Renal cortical epithelial cell (primary cell): ENCODE data around the gene SIL1. TPM values are rescaled to one million over a fixed set of nuclear protein-coding genes. Genes with fewer than 3 reads are reported as not detected.
"Not testable (repeated sequence)": the region's sequence is repeated elsewhere in the genome, so short reads cannot be mapped to it uniquely, and the experiment has no call there.

ENCODE experiments used
- DNase-seq: peaks from one replicate; pipeline ENCODE4 v3.0.0-alpha.2; 2011; ENCODE audit warnings: low read depth
- total RNA-seq: library from RNA; depleted of rRNA; stranded (reverse); fragments of >200 nt; gene quantifications from 2 replicates; pipeline ENCODE4 v1.2.3, GENCODE V29; 2014

SIL1 gene
- total RNA-seq, 1 donor from 2014 or later: 59.7 TPM

- no peak for DNase-seq
Observed at GRCh38 chr5:139177809-139178588, 20.2 kb downstream of the SIL1 start.

GRCh38 chr5:139177281-139177680 lies 20.9 kb downstream of the SIL1 start:
- DNase-seq: not testable (repeated sequence)

- not testable (repeated sequence) for DNase-seq
Observed at GRCh38 chr5:139174382-139174781, 23.8 kb downstream of the SIL1 start.

GRCh38 chr5:139171779-139172404 lies 26.3 kb downstream of the SIL1 start:
- no peak for DNase-seq

GRCh38 chr5:139167952-139168720 lies 30.0 kb downstream of the SIL1 start:
- no peak for DNase-seq

GRCh38 chr5:139167533-139167932 lies 30.6 kb downstream of the SIL1 start:
- no peak for DNase-seq

- no peak for DNase-seq
Observed at GRCh38 chr5:139167063-139167462, 31.1 kb downstream of the SIL1 start.

- DNase-seq: not testable (repeated sequence)
Observed at GRCh38 chr5:139164897-139165296, 33.3 kb downstream of the SIL1 start.

- no peak for DNase-seq
Observed at GRCh38 chr5:139164020-139164419, 34.1 kb downstream of the SIL1 start.

GRCh38 chr5:139162448-139162847 lies 35.7 kb downstream of the SIL1 start:
- DNase-seq: no peak

- DNase-seq: no peak
Observed at GRCh38 chr5:139158791-139159190, 39.4 kb downstream of the SIL1 start.

- DNase-seq: no peak
Observed at GRCh38 chr5:139157556-139157955, 40.6 kb downstream of the SIL1 start.

- DNase-seq: no peak
Observed at GRCh38 chr5:139156814-139157213, 41.4 kb downstream of the SIL1 start.

- no peak for DNase-seq
Observed at GRCh38 chr5:139155333-139155732, 42.8 kb downstream of the SIL1 start.

- DNase-seq: no peak
Observed at GRCh38 chr5:139151902-139152301, 46.3 kb downstream of the SIL1 start.

GRCh38 chr5:139150367-139150999 lies 47.7 kb downstream of the SIL1 start:
- no peak for DNase-seq

- peak; percentile 19 for DNase-seq
Observed at GRCh38 chr5:139149477-139150199, 48.5 kb downstream of the SIL1 start.

- no peak for DNase-seq
Observed at GRCh38 chr5:139148986-139149385, 49.2 kb downstream of the SIL1 start.

GRCh38 chr5:139148306-139148705 lies 49.9 kb downstream of the SIL1 start:
- DNase-seq: peak; percentile 23

GRCh38 chr5:139147483-139148087 lies 50.6 kb downstream of the SIL1 start:
- DNase-seq: peak; percentile 49
